ENCODE measurements around the gene PLEKHG1.

Gene PLEKHG1

DNA sequence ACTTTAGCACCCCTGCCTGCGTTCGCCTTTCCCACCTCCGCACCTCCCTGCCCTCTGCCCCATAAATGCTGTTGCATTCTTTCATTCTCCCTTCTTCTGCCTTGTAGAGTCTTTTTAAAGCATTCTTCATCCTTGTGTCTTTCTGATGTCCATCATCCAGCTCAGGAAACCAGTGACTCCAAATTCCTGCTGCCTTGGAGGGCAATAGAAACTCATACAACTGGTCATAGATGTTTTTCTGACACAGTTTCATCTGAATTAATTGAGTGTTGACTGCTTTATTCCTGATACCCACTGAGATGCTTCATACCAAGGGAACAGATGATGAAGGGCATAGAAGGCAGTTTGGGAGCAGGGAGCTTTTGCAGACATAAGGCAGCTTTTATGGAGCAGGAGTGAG lies 19.6 kb downstream of the PLEKHG1 start:
- Histone ChIP-seq H3K9me3 (ENCODE audit: control insufficient read depth, insufficient read depth, low read length) (no peaks in the 10 kb centered on the region), H3K9ac (ENCODE audit: low read depth, low read length) (no peak overlapping the region), H3K36me3 (ENCODE audit: control insufficient read depth, insufficient read depth, low read length) (no peaks in the 10 kb centered on the region), H3K4me1 (ENCODE audit: control insufficient read depth, insufficient read depth, low read length) (no peaks in the 10 kb centered on the region), H3K4me3 (ENCODE audit: low read depth, low read length) (no peak overlapping the region), H3K27me3 (ENCODE audit: control insufficient read depth, insufficient read depth, low read length) (no peaks in the 10 kb centered on the region), H3K27ac (ENCODE audit: low read depth, low read length) (no peak overlapping the region)

GRCh38 chr6:150620244-150620643 lies 20.6 kb downstream of the PLEKHG1 start:
- H3K4me1 ChIP-seq (ENCODE audit: control insufficient read depth, insufficient read depth, low read length): no peaks in the 10 kb centered on the region

GRCh38 chr6:150620763-150621162 lies 21.1 kb downstream of the PLEKHG1 start:
- no peak overlapping the region for H3K4me3 ChIP-seq (ENCODE audit: low read depth, low read length)
- H3K27me3 ChIP-seq (ENCODE audit: control insufficient read depth, insufficient read depth, low read length): no peaks in the 10 kb centered on the region
- H3K4me1 ChIP-seq (ENCODE audit: control insufficient read depth, insufficient read depth, low read length): no peaks in the 10 kb centered on the region
- H3K9ac ChIP-seq (ENCODE audit: low read depth, low read length): no peak overlapping the region
- no peaks in the 10 kb centered on the region for H3K36me3 ChIP-seq (ENCODE audit: control insufficient read depth, insufficient read depth, low read length)
- no peak overlapping the region for H3K27ac ChIP-seq (ENCODE audit: low read depth, low read length)
- no peaks in the 10 kb centered on the region for H3K9me3 ChIP-seq (ENCODE audit: control insufficient read depth, insufficient read depth, low read length)

More at GRCh38 chr6:150620244-150620643, 20.6 kb downstream of the PLEKHG1 start:
- Histone ChIP-seq H3K27ac (ENCODE audit: low read depth, low read length) (no peak overlapping the region), H3K9me3 (ENCODE audit: control insufficient read depth, insufficient read depth, low read length) (no peaks in the 10 kb centered on the region), H3K36me3 (ENCODE audit: control insufficient read depth, insufficient read depth, low read length) (no peaks in the 10 kb centered on the region), H3K9ac (ENCODE audit: low read depth, low read length) (no peak overlapping the region), H3K4me3 (ENCODE audit: low read depth, low read length) (no peak overlapping the region), H3K27me3 (ENCODE audit: control insufficient read depth, insufficient read depth, low read length) (no peaks in the 10 kb centered on the region)

GRCh38 chr6:150622476-150622875 lies 22.8 kb downstream of the PLEKHG1 start:
- no peak overlapping the region for H3K27ac ChIP-seq (ENCODE audit: low read depth, low read length)
- H3K4me3 ChIP-seq (ENCODE audit: low read depth, low read length): no peak overlapping the region
- no peaks in the 10 kb centered on the region for H3K27me3 ChIP-seq (ENCODE audit: control insufficient read depth, insufficient read depth, low read length)
- H3K9me3 ChIP-seq (ENCODE audit: control insufficient read depth, insufficient read depth, low read length): no peaks in the 10 kb centered on the region
- H3K36me3 ChIP-seq (ENCODE audit: control insufficient read depth, insufficient read depth, low read length): no peaks in the 10 kb centered on the region
- H3K9ac ChIP-seq (ENCODE audit: low read depth, low read length): no peak overlapping the region
- H3K4me1 ChIP-seq (ENCODE audit: control insufficient read depth, insufficient read depth, low read length): no peaks in the 10 kb centered on the region

- Histone ChIP-seq H3K27me3 (ENCODE audit: control insufficient read depth, insufficient read depth, low read length) (no peaks in the 10 kb centered on the region), H3K9ac (ENCODE audit: low read depth, low read length) (no peak overlapping the region), H3K4me1 (ENCODE audit: control insufficient read depth, insufficient read depth, low read length) (no peaks in the 10 kb centered on the region), H3K9me3 (ENCODE audit: control insufficient read depth, insufficient read depth, low read length) (no peaks in the 10 kb centered on the region), H3K36me3 (ENCODE audit: control insufficient read depth, insufficient read depth, low read length) (no peaks in the 10 kb centered on the region), H3K4me3 (ENCODE audit: low read depth, low read length) (no peak overlapping the region), H3K27ac (ENCODE audit: low read depth, low read length) (no peak overlapping the region)
Measured at GRCh38 chr6:150622941-150623874, 23.5 kb downstream of the PLEKHG1 start.

GRCh38 chr6:150624191-150624590 lies 24.5 kb downstream of the PLEKHG1 start:
- Histone ChIP-seq H3K9ac (ENCODE audit: low read depth, low read length) (no peak overlapping the region), H3K36me3 (ENCODE audit: control insufficient read depth, insufficient read depth, low read length) (no peaks in the 10 kb centered on the region), H3K4me3 (ENCODE audit: low read depth, low read length) (no peak overlapping the region), H3K9me3 (ENCODE audit: control insufficient read depth, insufficient read depth, low read length) (no peaks in the 10 kb centered on the region), H3K27me3 (ENCODE audit: control insufficient read depth, insufficient read depth, low read length) (no peaks in the 10 kb centered on the region), H3K4me1 (ENCODE audit: control insufficient read depth, insufficient read depth, low read length) (no peaks in the 10 kb centered on the region), H3K27ac (ENCODE audit: low read depth, low read length) (no peak overlapping the region)

DNA sequence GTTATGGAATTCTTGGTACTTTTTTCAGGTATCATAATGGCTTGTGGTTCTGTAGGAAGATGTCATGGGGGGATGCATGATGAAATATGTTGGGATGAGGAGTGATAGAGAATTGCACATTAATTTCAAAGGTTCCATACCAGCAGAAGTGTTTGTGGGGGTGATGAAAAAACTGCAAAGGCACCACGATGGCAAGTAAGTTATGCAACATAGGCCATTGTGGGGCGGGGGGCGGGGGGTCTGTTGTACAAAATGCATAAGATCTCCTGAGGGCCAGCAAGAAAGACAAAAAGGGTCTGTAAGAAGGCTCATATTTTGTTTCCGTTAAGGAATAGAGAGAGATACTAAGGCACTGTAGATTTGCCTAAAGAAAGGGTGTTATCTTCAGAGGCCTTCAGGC lies 26.2 kb downstream of the PLEKHG1 start:
- Histone ChIP-seq H3K4me3 (ENCODE audit: low read depth, low read length) (no peak overlapping the region), H3K27ac (ENCODE audit: low read depth, low read length) (no peak overlapping the region), H3K9me3 (ENCODE audit: control insufficient read depth, insufficient read depth, low read length) (no peaks in the 10 kb centered on the region), H3K27me3 (ENCODE audit: control insufficient read depth, insufficient read depth, low read length) (no peaks in the 10 kb centered on the region), H3K4me1 (ENCODE audit: control insufficient read depth, insufficient read depth, low read length) (no peaks in the 10 kb centered on the region), H3K36me3 (ENCODE audit: control insufficient read depth, insufficient read depth, low read length) (no peaks in the 10 kb centered on the region), H3K9ac (ENCODE audit: low read depth, low read length) (no peak overlapping the region)

- Histone ChIP-seq H3K9me3 (ENCODE audit: control insufficient read depth, insufficient read depth, low read length) (no peaks in the 10 kb centered on the region), H3K27ac (ENCODE audit: low read depth, low read length) (no peak overlapping the region), H3K4me1 (ENCODE audit: control insufficient read depth, insufficient read depth, low read length) (no peaks in the 10 kb centered on the region), H3K9ac (ENCODE audit: low read depth, low read length) (no peak overlapping the region), H3K27me3 (ENCODE audit: control insufficient read depth, insufficient read depth, low read length) (no peaks in the 10 kb centered on the region), H3K36me3 (ENCODE audit: control insufficient read depth, insufficient read depth, low read length) (no peaks in the 10 kb centered on the region), H3K4me3 (ENCODE audit: low read depth, low read length) (no peak overlapping the region)
Measured at GRCh38 chr6:150627154-150627553, 27.5 kb downstream of the PLEKHG1 start.

- no peaks in the 10 kb centered on the region for H3K4me1 ChIP-seq (ENCODE audit: control insufficient read depth, insufficient read depth, low read length)
- no peaks in the 10 kb centered on the region for H3K36me3 ChIP-seq (ENCODE audit: control insufficient read depth, insufficient read depth, low read length)
- no peak overlapping the region for H3K4me3 ChIP-seq (ENCODE audit: low read depth, low read length)
- no peak overlapping the region for H3K27ac ChIP-seq (ENCODE audit: low read depth, low read length)
- no peaks in the 10 kb centered on the region for H3K9me3 ChIP-seq (ENCODE audit: control insufficient read depth, insufficient read depth, low read length)
- no peak overlapping the region for H3K9ac ChIP-seq (ENCODE audit: low read depth, low read length)
- no peaks in the 10 kb centered on the region for H3K27me3 ChIP-seq (ENCODE audit: control insufficient read depth, insufficient read depth, low read length)
Measured at GRCh38 chr6:150627585-150628025, 27.9 kb downstream of the PLEKHG1 start.

DNA sequence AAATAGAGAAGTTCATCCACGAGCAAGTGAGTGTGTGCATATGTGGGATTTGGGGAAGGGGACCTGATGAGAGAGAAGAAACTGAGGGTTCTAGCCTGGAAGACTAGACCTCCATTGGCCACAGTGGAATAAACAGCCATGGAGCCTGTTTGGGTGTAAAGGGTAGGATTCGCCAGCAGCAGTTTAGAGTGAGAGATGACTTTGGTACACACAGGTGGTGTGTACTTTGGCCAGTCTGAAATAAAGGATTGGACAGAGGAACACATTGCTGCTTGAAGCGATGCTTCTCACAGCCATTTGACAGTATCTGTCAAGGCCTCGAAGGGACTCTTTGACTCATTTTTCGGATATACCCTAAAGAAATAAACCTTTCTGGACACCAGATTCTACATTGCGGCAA lies 29.2 kb downstream of the PLEKHG1 start:
- no peaks in the 10 kb centered on the region for H3K36me3 ChIP-seq (ENCODE audit: control insufficient read depth, insufficient read depth, low read length)
- no peaks in the 10 kb centered on the region for H3K27me3 ChIP-seq (ENCODE audit: control insufficient read depth, insufficient read depth, low read length)
- no peak overlapping the region for H3K9ac ChIP-seq (ENCODE audit: low read depth, low read length)
- H3K9me3 ChIP-seq (ENCODE audit: control insufficient read depth, insufficient read depth, low read length): no peaks in the 10 kb centered on the region
- no peaks in the 10 kb centered on the region for H3K4me1 ChIP-seq (ENCODE audit: control insufficient read depth, insufficient read depth, low read length)
- H3K4me3 ChIP-seq (ENCODE audit: low read depth, low read length): no peak overlapping the region
- H3K27ac ChIP-seq (ENCODE audit: low read depth, low read length): no peak overlapping the region

GRCh38 chr6:150631283-150631983 lies 31.7 kb downstream of the PLEKHG1 start:
- H3K27ac ChIP-seq (ENCODE audit: low read depth, low read length): no peak overlapping the region
- H3K9ac ChIP-seq (ENCODE audit: low read depth, low read length): no peak overlapping the region
- H3K36me3 ChIP-seq (ENCODE audit: control insufficient read depth, insufficient read depth, low read length): no peaks in the 10 kb centered on the region
- no peaks in the 10 kb centered on the region for H3K9me3 ChIP-seq (ENCODE audit: control insufficient read depth, insufficient read depth, low read length)
- no peak overlapping the region for H3K4me3 ChIP-seq (ENCODE audit: low read depth, low read length)
- H3K4me1 ChIP-seq (ENCODE audit: control insufficient read depth, insufficient read depth, low read length): no peaks in the 10 kb centered on the region
- H3K27me3 ChIP-seq (ENCODE audit: control insufficient read depth, insufficient read depth, low read length): no peaks in the 10 kb centered on the region
